HG02623 (cell line): ENCODE data around the gene CCDC39.
"Not testable (repeated sequence)": the region's sequence is repeated elsewhere in the genome, so short reads cannot be mapped to it uniquely, and the experiment has no call there.

Source experiments
- ATAC-seq: cut with Tn5 transposase; IDR thresholded peaks from one replicate; pipeline ENCODE4 v1.9.1; 2021; ENCODE audit warnings: moderate library complexity; ENCODE audit not compliant: unreplicated experiment

The CCDC39 gene

GRCh38 chr3:180626844-180627243 lies 52.4 kb downstream of the CCDC39 start:
- peak; percentile 97 for ATAC-seq

- ATAC-seq, result peak; percentile 48
Measured at GRCh38 chr3:180624714-180625113, 54.6 kb downstream of the CCDC39 start.

- no peak for ATAC-seq
Measured at GRCh38 chr3:180619723-180620122, 59.6 kb downstream of the CCDC39 start.

- not testable (repeated sequence) for ATAC-seq
Measured at GRCh38 chr3:180618563-180618962, 60.7 kb downstream of the CCDC39 start.

- ATAC-seq, result no peak
Measured at GRCh38 chr3:180617049-180617448, 62.2 kb downstream of the CCDC39 start.

GRCh38 chr3:180615954-180616353 lies 63.3 kb downstream of the CCDC39 start:
- no peak for ATAC-seq

- no peak for ATAC-seq
Measured at GRCh38 chr3:180612364-180612763, 66.9 kb downstream of the CCDC39 start.

GRCh38 chr3:180611006-180611405 lies 68.3 kb downstream of the CCDC39 start:
- ATAC-seq, result no peak

- peak; percentile 98 for ATAC-seq
Measured at GRCh38 chr3:180601688-180602666, 77.3 kb downstream of the CCDC39 start, which contains the start of gene TTC14. Gene TTC14 (plus strand): TSS chr3:180602163. CDS start chr3:180602262, 99 bp downstream.

- ATAC-seq, result no peak
Measured at GRCh38 chr3:180600473-180600872, 78.8 kb downstream of the CCDC39 start.

GRCh38 chr3:180595559-180595935 lies 83.7 kb downstream of the CCDC39 start:
- no peak for ATAC-seq

GRCh38 chr3:180594631-180595558 lies 84.4 kb downstream of the CCDC39 start:
- peak; percentile 73 for ATAC-seq

- not testable (repeated sequence) for ATAC-seq
Measured at GRCh38 chr3:180593631-180594030, 85.7 kb downstream of the CCDC39 start.

- ATAC-seq, result no peak
Measured at GRCh38 chr3:180590396-180590795, 88.9 kb downstream of the CCDC39 start.

GRCh38 chr3:180580934-180581333 lies 98.4 kb downstream of the CCDC39 start:
- no peak for ATAC-seq

GRCh38 chr3:180575571-180575970 lies 103.7 kb downstream of the CCDC39 start:
- ATAC-seq, result no peak

GRCh38 chr3:180571831-180572598 lies 107.3 kb downstream of the CCDC39 start:
- peak; percentile 64 for ATAC-seq

- no peak for ATAC-seq
Measured at GRCh38 chr3:180570238-180570637, 109.1 kb downstream of the CCDC39 start.

- no peak for ATAC-seq
Measured at GRCh38 chr3:180564676-180565075, 114.6 kb downstream of the CCDC39 start.
